SK-N-MC (cell line): ENCODE measurements around the gene ZNF330.

Experiments
- EZH2 ChIP-seq: fragments of 200-600 bp; sonication (generic); IDR thresholded peaks from one replicate; pipeline ENCODE4 v1.6.1; 2017; ENCODE audit warnings: antibody characterized with exemption
- POLR2AphosphoS5 ChIP-seq: IDR thresholded peaks from 2 replicates; pipeline ENCODE4 v1.6.1; 2012; ENCODE audit warnings: mild to moderate bottlenecking, low read depth, low read length, borderline replicate concordance

- TF ChIP-seq POLR2AphosphoS5 = no peak
- no peak for TF ChIP-seq EZH2
Measured at GRCh38 chr4:141238186-141238585, 17.5 kb downstream of the ZNF330 start.
